Measurements from ENCODE around the gene ELFN2. TPM values are rescaled to one million over a fixed set of nuclear protein-coding genes. Genes with fewer than 3 reads are reported as not detected.

The ELFN2 gene
- total and polyA plus RNA-seq, 4 donors, result 0.07 to 0.19 (median 0.08) TPM; not detected in 1

GRCh38 chr22:37412495-37413250, 14.6 kb downstream of the ELFN2 start:
- no peak overlapping the region for H3K27ac ChIP-seq (ENCODE audit: low read depth in 1 of 2, low read length in 2 of 2)
- H3K27me3 ChIP-seq (ENCODE audit: control insufficient read depth in 4 of 4, insufficient read depth in 4 of 4, low read length in 3 of 4), result no peaks in the 10 kb centered on the region
- H3K9ac ChIP-seq (ENCODE audit: low read depth in 1 of 2, low read length in 2 of 2), result no peak overlapping the region
- no peaks in the 10 kb centered on the region for H3K36me3 ChIP-seq (ENCODE audit: control insufficient read depth in 4 of 4, insufficient read depth in 3 of 4, low read depth in 1 of 4, low read length in 3 of 4)
- 86% methylated on average over 16 of the region's 16 CpGs for WGBS
- no peaks in the 10 kb centered on the region for H3K4me1 ChIP-seq (ENCODE audit: control insufficient read depth in 4 of 4, insufficient read depth in 4 of 4, low read length in 3 of 4)
- DNase-seq (ENCODE audit: low spot score), result no peak
- no peak overlapping the region for H3K4me3 ChIP-seq (ENCODE audit: low read depth in 1 of 3, low read length in 3 of 3)
- no peaks in the 10 kb centered on the region for H3K9me3 ChIP-seq (ENCODE audit: control insufficient read depth in 4 of 4, low read length in 3 of 4)
- TF ChIP-seq FOXA2 (IDR thresholded peaks at IDR 0.05) (no peak), SP1 (IDR thresholded peaks at IDR 0.05) (no peak), REST (IDR thresholded peaks at IDR 0.05) (no peak), CTCF (IDR thresholded peaks at IDR 0.05; ENCODE audit: low read depth, low read length, missing input control) (no peak), ATF3 (IDR thresholded peaks at IDR 0.05) (no peak), MAX (IDR thresholded peaks at IDR 0.05) (no peak), GABPA (IDR thresholded peaks at IDR 0.05 in 1 of 2, conservative IDR thresholded peaks at IDR 0.05 in 1 of 2) (no peak), RAD21 (IDR thresholded peaks at IDR 0.05) (no peak), TAF1 (conservative IDR thresholded peaks at IDR 0.05) (no peak), HNF4A (conservative IDR thresholded peaks at IDR 0.05) (no peak), HNF4G (IDR thresholded peaks at IDR 0.05) (no peak), JUND (IDR thresholded peaks at IDR 0.05) (no peak), NR2F2 (IDR thresholded peaks at IDR 0.05) (no peak), ZBTB33 (IDR thresholded peaks at IDR 0.05) (no peak)

- TF ChIP-seq JUND (IDR thresholded peaks at IDR 0.05) (no peak), HNF4A (conservative IDR thresholded peaks at IDR 0.05) (no peak), RXRA (IDR thresholded peaks at IDR 0.05) (no peak), HNF4G (IDR thresholded peaks at IDR 0.05) (no peak)
- Histone ChIP-seq H3K36me3 (ENCODE audit: control insufficient read depth in 4 of 4, insufficient read depth in 3 of 4, low read depth in 1 of 4, low read length in 3 of 4) (no peaks in the 10 kb centered on the region), H3K9ac (ENCODE audit: low read depth in 1 of 2, low read length in 2 of 2) (no peak overlapping the region), H3K9me3 (ENCODE audit: control insufficient read depth in 4 of 4, low read length in 3 of 4) (no peaks in the 10 kb centered on the region), H3K4me3 (ENCODE audit: low read depth in 1 of 3, low read length in 3 of 3) (no peak overlapping the region), H3K27me3 (ENCODE audit: control insufficient read depth in 4 of 4, insufficient read depth in 4 of 4, low read length in 3 of 4) (no peaks in the 10 kb centered on the region), H3K4me1 (ENCODE audit: control insufficient read depth in 4 of 4, insufficient read depth in 4 of 4, low read length in 3 of 4) (peaks cover 3 to 7% (median 6%) of the 10 kb centered on the region in 4 donors), H3K27ac (ENCODE audit: low read depth in 1 of 2, low read length in 2 of 2) (no peak overlapping the region)
- WGBS, result 80% methylated on average over 4 of the region's 4 CpGs
- no peak for DNase-seq (ENCODE audit: low spot score)
These were observed 15.6 kb downstream of the ELFN2 start for GRCh38 chr22:37411655-37412054.

All from liver (tissue), 9 donors.